Effector CD4-positive, alpha-beta T cell (primary cell): ENCODE results near the gene DOK6. TPM values are rescaled to one million over a fixed set of nuclear protein-coding genes. Genes with fewer than 3 reads are reported as not detected.
"Not testable (repeated sequence)": the region's sequence is repeated elsewhere in the genome, so short reads cannot be mapped to it uniquely, and the experiment has no call there.

Experiments used
- DNase-seq: peaks from one replicate; pipeline ENCODE4 v3.0.0-alpha.2; 2020
- total RNA-seq: gene quantifications from one replicate; lab custom pipeline; 2026; lab: John Stamatoyannopoulos, UW

DOK6 gene
- not detected for total RNA-seq

DNA sequence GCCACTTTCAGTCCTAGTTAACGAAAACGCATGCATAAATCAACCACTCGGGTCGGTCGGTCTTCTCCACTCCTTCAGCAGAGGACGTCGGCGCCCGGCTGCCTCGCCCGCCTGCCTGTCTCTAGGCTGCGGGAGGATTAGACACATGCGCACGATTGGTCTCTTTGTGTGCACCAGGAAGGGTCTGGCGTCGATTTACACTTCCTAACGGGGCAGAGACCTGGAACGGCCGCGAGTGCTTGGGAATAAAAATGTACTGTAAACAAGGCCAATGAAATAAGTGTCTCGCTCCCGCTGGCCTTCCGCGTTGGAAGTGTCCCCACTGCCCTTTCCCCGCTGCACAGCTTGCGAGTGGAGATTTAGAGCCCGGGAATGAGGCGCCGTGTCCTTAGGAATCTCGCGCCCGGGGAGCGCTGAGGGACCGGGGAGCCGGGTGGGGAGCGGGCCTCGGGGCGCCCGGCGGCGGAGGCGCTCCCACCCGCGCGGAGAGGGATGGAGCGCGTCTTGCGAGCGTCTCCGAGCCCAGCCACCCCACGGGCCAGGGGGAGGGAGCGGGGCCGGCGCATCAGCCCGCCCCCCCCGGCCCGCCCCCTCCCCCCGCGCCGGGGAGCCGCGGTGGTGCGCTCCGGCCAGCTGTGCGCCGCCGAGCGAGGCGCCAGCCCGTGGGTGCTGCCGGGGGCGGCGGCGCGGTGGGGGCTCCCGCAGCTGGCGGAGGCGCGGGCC, at the start of gene DOK6:
Gene DOK6 (plus strand): TSS at position 636 of the 723 bp plus-strand sequence.
- DNase-seq, result no peak

DNA sequence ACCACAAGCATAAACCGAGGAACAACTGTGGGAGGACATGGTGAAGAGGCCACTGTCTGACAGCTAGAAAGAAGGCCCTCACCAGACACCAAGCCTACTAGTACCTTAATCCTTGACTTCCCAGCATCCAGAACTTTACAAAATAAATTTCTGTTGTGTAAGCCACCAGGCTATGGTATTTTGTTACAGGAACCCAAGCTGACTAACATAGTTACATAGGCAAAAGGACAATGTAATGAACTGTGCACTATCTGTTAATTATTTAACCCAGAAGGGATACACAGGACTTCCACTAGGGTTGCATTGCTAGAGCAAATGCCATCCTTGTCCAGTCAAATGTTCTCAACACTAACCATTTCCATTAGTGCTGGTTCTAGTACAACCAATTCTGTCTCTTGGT, 47.7 kb upstream of the DOK6 start:
- no peak for DNase-seq

- no peak for DNase-seq
Observed at GRCh38 chr18:69357590-69357989, 43.1 kb upstream of the DOK6 start.

GRCh38 chr18:69358212-69358895, 42.3 kb upstream of the DOK6 start:
- DNase-seq, result no peak

DNA sequence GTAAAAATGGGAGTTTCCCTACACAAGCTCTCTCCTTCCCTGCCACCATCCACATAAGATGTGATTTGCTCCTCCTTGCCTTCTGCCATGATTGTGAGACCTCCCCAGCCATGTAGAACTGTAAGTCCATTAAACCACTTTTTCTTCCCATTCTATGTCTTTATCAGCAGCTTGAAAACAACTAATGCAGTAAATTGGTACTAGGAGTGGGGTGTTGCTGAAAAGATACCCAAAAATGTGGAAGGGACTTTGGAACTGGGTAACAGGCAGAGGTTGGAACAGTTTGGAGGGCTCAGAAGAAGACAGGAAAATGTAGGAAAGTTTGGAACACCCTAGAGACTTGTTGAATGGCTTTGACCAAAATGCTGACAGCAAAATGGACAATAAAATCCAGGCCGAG, 40.9 kb upstream of the DOK6 start:
- not testable (repeated sequence) for DNase-seq

DNA sequence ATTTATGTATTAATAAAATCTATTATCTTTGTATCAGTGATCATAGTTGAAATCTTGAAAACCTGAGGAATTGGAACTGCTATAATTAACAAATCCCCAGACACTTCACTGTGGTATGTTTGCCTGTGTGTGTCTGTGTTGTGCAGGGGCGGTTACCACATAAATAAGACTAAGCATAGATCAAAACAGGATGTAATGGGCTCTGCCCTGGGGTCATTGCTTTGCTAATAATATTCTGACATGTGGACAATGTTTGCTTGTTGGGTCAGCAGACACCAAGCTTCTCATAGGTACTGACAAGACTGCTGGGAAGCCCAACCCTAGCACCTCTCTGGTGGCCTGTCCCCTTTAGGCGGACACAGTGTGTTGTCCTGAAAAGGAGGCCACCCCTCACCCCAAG, 35.8 kb upstream of the DOK6 start:
- no peak for DNase-seq

GRCh38 chr18:69365658-69366057, 35.0 kb upstream of the DOK6 start:
- DNase-seq, result no peak

GRCh38 chr18:69367104-69367503, 33.6 kb upstream of the DOK6 start:
- no peak for DNase-seq

- DNase-seq, result no peak
Observed at GRCh38 chr18:69371729-69372128, 29.0 kb upstream of the DOK6 start.

DNA sequence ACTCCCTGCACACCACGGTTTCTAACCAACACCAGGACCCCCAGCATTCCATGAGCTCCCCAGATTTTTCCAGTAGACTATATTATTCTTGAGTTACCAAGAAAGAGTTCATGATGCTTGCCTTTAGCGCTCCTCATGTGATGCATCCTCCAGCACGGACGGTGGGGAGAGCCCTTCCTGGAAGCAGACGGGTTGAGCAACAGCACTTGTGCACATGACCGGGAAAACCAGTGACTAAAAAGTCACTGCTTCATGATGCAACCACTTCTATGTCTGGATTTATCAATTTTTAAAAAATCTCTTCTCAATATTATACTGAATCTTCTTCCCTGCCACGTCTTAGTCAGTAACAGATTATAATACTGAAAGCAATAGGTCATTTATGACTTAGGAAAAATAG, 20.4 kb upstream of the DOK6 start:
- DNase-seq, result no peak

- no peak for DNase-seq
Observed at GRCh38 chr18:69383186-69383585, 17.5 kb upstream of the DOK6 start.

DNA sequence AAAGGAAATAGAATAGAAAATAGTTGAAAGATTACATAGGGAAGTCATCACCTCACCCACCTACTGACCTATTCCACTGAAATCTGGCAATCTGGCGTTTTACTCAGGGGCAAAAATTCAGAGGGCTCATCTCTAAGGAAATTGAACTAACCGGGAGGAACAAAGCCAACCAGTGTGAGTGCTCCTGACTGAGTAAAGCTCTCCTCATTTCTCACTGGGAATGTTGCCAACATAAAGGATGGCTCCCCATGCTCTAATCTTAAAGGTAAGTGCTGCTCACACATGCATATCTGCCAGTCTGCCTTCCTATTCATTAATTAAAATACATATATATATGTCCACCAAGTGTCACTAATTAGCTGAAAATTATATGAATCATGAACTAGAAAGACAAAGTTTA, 13.5 kb upstream of the DOK6 start:
- no peak for DNase-seq

- no peak for DNase-seq
Observed at GRCh38 chr18:69388222-69388621, 12.5 kb upstream of the DOK6 start.

GRCh38 chr18:69397096-69397495, 3.6 kb upstream of the DOK6 start:
- no peak for DNase-seq

DNA sequence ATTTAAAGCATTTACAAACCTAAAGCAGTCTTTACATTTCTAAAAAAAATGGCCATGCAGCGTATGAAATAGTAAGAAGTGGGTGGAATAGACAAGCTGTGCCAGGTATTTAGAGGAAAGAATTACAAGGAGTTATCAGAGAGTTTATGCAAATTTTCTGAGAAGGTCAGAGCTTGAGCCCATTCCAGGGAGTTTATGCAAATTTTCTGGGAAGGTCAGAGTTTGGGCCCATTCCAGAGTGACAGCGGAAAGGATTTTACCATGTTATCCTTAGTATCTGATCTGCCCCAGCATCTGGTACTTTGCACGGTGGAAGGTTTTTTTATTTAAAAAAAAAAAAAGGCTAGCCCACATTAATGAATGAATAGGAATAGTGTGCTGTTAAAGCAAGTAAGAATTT, 1.4 kb upstream of the DOK6 start:
- DNase-seq, result no peak

- DNase-seq, result no peak
Observed at GRCh38 chr18:69400976-69401225, 213 bp downstream of the DOK6 start.

DNA sequence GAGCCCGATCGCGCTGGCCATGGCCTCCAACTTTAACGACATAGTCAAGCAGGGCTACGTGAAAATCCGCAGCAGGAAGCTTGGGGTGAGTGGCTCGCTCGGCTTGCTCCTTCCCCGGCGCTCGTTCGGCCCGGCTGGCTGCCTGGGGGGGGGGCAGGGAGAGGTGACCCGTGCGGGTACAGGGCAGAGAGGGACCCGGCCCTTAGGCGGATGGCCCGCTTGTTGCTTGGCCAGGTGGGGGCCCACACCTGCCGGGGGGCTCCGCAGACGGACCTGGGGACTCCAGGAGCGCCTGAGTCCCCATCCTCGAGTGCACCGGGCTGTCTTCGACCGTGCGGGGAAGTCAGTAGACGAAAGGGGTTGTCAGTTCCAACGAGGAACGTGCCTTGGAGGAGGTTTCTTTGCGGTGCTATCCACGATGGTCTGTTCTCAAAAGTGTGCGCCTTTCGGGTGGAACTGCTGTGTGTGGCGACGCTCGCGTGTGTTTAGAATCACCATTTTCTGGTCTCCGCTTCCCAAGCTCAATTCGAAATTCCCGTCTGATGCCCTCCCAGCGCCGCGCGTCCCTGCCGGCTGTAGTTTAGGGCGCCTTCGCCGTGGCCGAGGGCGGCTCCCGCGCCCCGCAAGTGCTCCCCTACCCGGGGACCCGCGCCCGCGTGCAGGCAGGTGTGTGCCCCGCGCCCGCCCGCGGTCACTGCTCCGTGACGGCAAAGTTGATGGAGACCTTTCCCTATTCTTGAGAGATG, 711 bp downstream of the DOK6 start:
- no peak for DNase-seq

GRCh38 chr18:69401972-69402532, 1.4 kb downstream of the DOK6 start:
- DNase-seq, result no peak

DNA sequence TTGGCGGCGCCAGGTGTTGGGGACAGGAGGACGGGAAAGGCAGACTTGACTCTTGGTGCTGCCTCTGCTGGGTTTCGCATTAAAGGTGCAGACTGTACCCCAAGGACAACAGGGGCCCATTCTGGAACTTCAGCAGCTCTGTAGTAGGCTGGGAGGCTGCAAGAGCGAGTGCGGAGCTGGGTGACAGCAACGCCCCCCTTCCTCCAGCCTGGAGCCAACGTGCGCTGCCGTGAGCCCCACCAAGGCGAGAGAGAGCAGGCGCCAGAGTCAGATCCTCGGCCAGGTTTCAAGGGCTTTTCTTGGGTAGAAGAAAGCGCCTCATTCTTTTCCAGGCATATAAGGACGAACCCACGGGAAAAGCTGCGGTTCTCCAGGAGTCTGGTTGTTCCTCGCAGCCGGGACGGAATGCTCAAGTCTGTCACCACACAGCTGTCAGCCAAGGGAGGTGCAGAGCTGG, 1.9 kb downstream of the DOK6 start:
- DNase-seq, result no peak

- no peak for DNase-seq
Observed at GRCh38 chr18:69408522-69408921, 7.8 kb downstream of the DOK6 start.

DNA sequence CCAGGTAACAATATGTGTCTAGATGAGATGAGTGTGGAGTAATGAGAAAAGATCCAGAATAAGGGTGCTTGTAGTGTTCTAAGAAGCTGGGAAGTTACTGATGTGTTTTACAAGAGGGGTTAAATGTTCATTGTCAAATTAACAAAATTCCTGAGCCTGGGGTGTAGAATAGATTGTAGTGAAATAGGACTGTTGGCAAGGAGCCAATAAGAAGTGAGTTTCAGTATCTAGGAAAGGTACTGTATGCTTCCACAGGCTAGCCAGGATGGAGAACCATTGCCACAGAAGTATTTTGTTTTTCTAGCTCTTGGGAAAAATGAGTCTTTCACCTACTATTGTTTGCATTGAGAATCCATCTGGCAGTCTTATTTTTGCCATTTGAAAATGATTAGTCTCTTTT, 10.5 kb downstream of the DOK6 start:
- DNase-seq, result no peak

DNA sequence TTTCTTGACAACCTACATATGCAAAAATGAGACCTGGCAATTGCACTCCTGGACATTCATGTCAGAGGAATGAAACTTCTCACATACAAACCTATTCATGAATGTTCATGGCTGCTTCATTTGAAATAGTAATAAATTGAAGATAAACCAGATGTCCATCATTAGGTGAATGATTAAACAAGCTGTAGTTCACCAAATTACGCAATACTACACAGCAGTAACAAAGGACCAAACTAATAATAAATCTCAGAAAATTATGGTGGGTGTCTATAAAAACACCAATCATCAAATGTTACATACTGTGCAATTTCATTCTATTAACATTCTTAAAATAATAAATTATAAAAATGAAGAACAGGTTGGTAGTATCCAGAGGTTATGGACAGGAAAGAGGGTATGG, 13.5 kb downstream of the DOK6 start:
- DNase-seq, result no peak

- DNase-seq, result no peak
Observed at GRCh38 chr18:69432847-69433246, 32.2 kb downstream of the DOK6 start.

DNA sequence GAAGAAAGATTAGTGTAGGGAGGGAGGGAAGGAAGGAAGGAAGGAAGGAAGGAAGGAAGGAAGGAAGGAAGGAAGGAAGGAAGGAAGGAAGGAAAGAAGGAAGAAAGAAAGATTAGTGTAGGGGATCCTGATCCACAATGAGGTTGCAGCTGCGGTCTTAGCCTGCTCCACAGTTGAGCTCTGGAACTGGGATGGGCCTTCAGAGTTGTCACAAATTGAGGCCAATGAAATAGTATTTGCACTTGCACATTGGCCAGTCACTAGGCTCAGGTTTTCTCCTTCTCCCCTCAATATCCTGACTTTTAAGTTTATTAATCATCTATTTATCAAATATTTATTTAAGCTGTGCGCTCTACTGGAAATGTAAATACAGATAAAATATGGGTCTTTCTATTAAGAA, 34.3 kb downstream of the DOK6 start:
- DNase-seq, result no peak
